GM21390 (cell line): ENCODE results near the gene HAUS3.

Experiments used
- ATAC-seq: cut with Tn5 transposase; IDR thresholded peaks from one replicate; pipeline ENCODE4 v1.9.1; 2021; ENCODE audit not compliant: unreplicated experiment

The HAUS3 gene

DNA sequence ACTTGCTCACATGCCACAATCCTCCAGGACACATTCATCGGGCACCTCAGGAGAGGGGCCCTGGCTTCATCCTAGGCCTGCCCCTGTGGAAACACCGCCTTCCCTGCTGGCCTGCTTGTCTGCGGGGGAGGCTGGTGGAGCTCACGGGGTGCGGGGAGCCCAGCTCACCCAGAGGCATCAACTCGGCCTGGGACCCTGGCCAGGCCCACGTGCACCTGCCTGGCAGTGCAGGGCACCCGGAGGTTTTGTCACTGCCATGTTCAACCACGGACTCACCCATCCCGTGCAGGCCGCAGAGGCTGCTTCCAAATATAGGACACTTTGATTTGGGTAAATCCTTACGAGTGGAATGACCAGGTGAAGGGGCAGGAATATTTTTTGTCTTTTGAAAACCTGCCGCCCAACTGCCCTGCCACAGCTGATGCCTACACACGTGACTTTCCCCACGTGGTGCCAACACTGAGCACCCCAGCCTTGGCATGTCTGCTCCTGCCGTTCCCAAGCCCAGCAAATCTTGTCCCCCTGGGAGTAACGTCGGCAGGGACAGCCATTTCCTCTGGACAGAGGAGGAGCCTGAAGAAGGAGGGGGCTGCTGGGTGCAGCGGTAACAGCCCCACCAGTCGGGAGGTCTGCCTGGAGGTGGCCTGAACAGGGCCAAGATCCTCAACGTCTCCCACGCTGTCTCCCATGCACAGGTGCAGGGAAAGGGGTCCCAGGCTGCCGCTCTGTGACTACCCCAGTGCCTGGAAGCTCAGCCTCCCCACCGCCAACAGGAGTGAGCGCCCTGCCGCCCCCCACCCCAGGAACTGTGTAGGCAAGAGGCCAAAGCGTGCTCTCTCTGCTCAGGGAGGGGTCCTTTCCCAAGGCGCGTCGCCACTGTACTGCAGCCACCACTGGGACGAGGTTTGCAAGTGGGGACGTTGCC lies 11.5 kb upstream of the HAUS3 start:
- ATAC-seq: no peak

DNA sequence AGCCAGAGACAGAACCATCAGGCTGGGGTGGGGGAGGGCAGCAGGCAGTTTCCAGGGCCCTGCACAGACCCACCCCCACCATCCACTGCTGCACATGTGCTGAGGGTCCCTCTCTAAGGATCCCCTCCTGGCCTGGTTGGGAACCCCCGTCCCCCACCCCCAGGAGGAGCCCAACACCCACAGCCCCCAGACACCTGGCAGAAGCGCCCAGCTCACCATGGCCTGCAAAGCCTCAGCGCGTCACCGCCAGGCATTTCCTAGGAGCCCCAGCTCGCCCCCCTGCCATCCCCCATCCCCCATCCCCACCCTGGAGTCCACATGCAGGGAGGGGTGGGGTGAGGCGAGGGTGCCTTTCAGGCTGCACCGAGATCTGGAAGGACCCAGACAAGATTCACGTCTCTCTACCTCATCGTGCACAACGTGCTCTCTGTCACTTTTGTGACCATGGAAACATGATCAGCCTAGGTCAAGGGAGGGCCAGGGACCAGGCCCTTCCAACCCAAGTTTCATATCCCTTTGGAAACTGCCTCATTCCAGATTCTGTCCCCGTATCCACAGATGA lies 10.7 kb upstream of the HAUS3 start:
- no peak for ATAC-seq

DNA sequence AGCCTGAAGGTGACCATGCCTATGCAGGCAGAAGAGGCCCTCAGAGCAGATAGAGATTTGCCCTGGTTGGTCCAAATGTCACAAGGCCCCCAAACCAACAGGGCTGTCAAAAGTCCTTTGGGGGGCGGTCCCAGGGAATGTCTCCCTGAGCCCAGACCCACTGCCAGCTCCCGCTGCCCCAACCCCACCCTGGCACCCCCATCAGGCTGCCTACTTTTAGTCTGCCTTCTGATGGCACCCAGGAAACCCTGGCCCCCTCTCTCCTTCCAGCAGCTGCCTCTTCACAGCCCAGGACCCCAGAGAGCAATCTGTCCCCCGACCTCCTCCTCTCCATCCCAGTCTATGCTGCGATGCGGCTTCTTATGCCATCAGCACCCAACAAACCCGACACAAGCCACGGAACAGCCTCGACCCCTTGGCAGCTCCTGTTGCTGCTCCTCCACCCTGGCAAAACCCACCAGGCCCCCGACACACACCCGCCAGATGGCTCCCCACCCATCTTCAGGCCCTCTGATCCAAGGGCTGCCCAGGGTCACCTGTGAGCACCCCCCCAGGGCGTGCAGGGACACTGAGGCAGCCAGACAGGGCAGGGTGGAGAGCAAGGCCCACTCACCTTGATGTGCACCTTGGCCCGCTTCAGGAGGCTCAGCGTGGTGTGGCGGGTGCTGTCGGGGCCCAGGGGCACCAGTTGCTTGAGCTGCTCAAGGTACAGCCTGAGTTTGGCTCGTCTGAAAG lies 10.0 kb upstream of the HAUS3 start:
- ATAC-seq: no peak

DNA sequence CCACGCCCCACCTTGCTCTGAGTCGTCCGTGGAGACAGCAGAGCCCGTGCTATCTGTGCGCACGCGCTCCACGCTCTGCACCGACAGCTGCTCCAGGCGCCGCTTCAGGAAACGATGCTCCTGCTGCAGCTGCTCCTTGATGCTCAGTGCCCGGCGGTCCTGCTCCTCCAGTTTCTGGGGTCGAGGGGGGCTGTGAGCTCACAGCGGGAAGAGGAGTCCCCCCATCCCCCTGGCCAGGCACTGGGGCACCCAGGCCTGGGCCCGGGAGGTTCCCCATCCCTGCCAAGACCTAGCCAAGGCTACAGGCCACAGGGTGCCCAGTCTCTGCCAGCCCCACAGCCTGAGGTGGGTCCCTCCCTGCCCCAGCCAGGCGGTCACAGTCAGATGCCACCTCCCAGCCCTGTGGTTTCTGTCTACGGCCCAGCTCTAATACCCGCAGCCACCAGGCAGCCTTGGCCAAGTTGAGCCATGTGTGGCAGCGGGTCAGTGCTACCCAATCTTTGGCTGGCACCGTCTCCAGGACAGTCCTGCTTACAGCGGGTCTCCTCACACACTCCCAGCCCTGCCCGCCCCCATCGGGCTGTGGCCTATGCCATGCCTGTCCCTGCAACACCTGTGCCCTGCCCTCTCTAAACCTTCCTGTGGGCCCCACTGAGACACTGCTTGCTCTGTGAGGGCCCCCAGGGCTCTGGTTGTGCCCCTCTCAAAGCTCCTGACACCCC lies 9.3 kb upstream of the HAUS3 start:
- no peak for ATAC-seq

DNA sequence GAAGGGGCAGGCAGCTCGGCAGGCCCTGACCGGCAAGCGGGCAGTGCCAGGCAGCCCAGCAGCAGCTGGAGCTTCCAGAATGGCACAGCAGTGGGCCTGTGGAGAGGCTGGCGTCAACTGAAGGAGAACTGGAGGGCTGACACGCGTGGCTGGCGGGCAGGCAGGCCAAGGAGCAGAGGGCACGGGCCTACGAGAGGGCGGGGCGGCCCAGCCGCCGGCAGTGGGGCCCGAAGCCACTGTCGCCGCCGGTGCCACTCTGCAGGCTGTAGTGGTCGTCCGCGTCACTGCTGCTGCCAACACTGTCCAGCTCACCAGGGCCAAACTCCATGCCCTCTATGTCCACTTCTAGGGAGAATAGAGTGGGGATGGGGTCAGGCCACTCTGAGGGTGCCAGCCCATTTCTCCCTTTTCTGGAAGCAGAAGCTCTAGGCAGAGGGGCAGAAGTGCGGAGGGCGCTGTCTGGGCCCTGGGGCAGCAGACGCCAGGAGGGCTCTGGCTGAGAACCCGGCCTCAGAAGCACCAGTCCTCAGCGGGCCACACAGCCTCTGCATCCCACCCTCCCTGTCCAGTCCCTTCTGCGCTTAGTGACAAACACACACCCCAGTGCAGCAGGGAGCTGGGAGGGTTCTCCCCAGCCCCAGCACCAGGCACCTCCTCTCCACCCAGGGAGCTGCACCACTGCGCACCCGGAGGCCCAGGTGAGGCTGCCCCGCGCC lies 8.6 kb upstream of the HAUS3 start:
- ATAC-seq: no peak

DNA sequence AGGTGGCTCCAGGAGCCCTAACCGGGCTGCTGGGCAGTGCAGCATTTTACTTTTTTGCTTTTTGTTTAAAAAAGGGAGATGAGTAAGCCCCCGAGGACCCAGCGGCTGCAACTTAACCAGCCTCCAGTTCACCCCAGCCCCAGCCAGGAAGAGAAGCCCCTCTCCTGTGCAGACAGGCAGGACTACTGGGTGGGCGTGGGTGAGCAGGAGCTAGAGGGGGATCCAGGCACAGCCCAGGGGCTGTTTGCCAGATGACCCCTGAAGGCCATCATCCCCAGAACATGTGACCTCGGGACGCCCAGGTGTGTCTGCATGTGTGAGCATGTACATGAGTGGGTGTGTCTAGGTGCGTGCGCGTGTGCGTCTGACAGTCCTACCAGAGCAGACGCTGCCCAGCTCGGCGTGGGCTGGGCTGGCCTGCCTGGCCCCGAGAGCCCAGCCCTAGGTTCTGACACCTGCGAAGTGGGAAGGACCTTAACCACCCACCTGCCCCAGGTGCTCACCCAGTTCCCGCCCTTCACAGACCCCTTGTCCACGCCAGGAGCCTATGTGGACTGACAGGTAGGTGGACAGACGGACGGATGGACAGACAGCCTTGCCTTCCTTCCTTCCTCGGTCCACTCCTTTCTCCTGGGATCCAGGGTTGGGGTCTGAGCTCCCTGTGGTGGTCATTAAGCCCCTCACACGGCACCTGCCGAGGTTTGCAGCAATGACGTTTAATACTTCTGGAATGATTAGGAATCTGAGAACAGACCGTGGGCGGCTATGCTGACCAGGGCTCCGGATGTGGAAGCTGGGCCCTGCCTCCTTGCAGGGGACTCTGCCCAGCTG lies 7.8 kb upstream of the HAUS3 start:
- ATAC-seq: no peak

DNA sequence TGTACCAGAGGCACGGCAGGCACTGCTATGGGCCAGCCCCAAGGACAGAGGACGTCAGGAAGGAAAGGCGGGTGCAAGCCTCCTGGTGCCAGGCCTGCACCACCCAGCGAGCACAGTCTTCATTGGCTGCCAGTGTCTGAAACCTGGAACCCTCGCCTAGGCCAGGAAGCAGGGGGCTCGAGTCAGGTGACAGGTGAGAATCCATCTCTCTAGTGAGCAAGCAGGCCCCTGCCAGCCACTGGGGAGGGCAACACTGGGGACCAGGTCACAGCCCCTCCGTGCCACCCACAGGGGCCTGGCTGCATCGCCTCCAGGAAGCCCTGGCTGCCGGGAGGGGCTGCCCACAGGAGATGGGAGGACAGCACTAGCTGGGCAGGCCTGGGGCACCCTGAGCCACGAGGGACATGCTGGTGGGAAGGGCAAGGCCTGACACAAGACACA lies 6.9 kb upstream of the HAUS3 start:
- no peak for ATAC-seq

DNA sequence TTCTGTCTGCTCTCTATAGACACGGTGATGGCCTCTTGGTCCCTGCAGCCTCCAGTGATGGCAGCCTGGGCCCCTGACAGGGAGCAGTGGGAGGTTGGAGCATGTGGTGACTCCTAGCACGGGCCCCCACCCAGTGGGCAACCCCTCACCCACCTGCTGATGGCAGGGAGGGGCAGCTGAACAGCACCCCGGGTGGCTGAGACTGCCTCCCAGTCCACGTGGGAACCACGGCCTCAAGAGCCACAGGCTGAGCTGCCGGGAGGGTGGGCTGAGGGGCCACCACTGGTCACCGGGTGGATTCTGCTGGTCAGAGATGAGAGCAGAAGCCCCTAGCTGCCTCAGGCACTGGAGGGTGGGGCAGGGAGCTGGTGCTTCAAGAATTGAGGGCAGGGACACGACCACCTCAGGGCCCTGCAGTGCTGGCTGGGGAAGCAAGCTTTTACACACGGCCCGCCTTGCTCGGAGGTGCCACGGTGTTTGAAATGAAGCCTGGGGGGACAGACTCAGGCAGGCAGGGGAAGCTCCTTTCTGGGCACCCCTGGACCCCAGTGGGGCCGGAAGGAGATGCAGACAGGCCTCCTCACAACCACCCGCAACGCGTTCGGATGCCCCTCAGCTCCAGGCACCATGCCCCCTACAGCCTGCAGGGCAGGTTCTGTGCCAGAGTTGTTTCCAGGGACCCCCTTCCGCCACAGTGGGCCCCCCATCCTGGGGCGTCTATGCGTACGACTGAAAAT lies 6.3 kb upstream of the HAUS3 start:
- no peak for ATAC-seq

DNA sequence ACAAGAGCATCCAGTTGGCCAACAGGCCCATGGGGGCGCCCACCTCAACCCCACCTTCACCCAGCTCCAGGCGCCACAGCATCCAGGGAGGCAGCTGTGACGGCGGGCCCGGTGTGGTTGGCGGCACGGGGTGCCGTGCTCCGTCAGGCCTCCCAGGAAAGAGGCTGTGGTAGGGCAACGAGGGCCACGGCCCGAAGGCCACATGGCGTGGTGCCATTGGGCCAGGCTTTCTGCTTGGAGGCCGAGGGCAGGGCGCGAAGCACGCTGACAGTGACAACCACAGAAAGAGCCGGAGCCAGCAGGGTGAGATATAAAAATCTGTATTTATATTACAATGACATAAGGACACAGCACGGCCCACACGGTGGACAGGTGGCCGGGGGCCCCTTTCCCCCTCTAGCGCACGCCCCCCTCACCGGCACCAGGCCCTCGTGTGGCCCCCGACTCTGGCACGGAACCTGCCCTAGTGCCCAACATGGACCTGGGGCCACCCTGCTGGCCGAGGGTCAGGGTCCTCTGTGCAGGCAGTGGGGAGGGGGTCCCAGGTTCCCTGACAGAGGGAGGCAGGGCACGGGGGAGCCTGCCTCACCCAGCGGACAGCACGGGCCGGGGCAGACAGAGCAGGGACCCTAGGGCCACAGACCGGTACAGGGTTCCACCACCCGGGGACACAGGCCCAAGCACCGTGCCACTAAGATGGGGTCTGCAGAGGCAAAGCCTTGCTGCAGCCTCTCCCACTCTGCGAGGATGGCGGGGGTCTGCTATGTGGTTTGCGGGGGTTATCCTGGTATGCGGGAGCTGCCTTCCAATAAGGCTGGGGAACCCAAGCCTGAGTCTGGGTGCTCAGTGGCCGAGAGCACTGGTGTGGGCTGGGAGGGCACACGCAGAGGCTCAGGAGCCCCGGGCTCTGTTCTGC lies 5.5 kb upstream of the HAUS3 start:
- no peak for ATAC-seq

DNA sequence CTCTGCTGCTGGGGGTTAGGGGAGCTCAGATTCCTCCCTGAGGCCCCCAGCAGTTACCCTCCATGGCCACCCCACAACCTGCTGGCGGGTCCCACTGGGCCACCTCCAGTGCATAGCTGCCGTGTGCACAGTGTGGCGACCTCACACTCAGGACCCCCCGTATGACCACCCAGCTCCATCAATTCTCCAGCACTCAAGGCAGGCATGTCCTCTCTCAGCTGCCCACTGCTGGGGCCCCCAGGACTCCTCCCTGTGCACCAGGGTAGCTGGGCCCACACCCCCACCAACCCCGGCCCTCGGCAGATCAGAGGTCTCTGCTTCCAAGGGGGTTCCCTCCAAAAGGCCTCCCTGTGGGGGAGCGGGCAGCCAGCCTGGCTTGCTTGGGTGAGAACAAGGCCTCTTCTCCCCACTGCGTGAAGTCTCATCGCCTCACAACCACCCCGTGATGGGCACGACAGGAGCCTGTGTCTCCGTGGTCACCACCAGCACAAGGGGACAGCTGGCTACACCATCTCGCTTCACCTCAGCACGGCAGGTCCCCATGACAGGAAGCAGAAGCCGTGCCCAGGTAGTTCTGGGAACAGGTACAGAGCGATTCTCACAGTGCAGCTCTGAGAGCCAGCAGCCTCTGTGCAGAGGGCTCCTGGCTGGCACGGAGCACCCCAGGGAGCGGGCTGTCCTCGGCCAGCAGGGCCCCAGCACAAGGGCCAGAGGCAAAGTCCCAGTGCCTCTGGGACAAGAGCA lies 4.6 kb upstream of the HAUS3 start:
- ATAC-seq: no peak

DNA sequence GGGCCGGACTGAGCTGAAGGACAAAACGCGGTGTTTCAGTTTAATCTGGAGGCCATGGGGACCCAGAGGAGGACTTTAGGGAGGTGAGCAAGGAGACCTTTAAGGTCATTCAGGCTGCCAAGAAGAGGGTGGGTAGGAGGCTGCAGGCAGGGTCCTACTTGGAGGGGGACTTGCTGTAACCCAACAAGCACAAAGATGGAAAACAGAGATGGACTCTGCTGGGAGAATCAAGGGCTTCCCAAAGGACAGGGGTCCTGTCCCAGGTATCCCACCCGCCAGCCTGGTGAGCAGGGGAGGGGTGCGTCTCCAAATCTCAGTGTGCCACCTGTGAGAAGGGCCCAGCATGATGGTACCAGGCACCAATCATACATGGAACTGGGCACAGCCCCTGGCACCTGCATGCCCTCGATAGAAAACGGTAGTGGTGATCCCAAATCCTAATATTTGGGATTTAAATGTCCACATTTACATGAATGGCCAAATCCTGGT lies 3.9 kb upstream of the HAUS3 start:
- ATAC-seq: no peak

DNA sequence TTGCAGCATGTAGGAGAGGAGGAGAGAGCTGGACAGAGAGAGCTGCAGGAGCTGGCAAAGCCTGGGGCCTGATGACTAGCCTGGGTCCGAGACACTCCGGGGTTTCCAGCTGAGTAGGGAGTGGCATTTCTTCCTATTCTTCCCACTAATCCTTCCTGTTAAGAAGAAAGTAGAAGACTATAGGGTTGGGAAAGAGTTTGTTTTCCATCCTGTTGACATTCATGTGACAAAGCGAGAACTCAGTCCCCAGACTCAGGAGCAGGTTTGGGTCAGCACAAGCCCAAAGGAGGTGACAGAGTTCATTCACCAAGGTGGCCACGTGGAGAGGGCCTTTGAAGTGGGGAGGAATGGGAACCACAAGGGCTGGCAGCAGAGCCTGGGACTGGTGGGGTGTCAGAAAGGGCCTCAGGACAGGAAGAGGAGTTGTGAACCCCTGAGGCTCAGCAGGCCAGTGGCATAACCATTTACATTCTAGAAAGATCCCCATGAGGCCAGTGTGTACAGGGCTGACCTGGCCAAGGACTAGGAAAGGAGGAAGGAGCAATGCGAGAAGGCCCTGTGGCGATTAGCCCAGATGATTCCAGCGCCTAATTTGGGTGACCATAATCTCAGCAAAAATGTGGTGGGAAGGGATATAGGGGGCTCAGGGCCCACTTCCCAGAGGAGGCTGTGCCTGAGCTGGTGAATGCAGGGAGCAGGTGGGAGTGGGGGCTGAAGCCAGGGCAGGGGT lies 3.3 kb upstream of the HAUS3 start:
- ATAC-seq: no peak

DNA sequence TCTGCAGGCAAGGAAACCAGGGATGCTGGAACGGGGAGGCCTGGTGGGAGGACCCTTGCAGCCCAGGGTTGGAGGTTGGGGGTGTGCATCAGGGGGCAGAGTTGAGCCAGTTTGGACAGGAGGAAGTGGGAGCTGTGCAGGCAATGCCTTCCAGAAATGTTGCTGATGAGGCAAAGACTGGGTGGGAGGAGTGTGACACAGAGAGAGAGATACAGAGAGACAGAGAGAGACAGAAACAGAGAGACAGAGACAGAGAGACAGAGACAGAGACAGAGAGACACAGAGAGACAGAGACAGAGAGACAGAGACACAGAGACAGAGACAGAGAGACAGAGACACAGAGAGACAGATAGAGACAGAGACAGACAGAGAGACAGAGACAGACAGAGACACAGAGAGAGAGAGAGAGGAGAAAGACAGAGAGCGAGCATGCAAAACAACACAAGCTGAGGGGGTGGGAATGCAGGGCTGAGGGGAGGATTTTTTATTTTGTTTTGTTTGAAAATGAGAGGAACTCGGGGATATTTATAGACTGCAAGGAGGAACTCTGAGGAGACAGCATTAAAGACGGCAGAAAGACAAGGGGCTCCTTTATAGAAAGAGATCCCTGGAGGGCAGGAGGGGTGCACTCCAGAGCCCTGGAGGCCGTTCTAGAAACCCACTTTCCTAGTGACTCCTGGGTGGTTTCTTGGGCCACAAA lies 1.9 kb upstream of the HAUS3 start:
- ATAC-seq: no peak

DNA sequence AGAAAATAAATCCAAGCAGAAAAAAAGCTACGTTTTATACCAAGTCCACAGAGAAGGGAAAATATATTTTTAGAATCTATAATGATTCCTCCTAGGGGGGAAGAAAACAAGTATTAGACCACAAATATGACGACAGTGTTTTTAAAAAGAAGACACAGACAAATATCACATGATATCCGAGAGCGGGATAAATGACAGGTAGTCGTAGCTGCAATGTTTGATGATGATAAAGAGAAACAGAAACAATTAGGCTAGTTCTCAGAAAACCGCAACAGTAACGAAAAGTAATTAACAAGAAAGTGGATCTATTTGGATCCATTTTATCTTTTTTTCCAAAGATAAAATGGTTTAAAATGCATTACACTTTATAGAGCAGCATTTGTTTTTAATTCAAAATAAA lies 918 bp downstream of the HAUS3 start:
- ATAC-seq: no peak

DNA sequence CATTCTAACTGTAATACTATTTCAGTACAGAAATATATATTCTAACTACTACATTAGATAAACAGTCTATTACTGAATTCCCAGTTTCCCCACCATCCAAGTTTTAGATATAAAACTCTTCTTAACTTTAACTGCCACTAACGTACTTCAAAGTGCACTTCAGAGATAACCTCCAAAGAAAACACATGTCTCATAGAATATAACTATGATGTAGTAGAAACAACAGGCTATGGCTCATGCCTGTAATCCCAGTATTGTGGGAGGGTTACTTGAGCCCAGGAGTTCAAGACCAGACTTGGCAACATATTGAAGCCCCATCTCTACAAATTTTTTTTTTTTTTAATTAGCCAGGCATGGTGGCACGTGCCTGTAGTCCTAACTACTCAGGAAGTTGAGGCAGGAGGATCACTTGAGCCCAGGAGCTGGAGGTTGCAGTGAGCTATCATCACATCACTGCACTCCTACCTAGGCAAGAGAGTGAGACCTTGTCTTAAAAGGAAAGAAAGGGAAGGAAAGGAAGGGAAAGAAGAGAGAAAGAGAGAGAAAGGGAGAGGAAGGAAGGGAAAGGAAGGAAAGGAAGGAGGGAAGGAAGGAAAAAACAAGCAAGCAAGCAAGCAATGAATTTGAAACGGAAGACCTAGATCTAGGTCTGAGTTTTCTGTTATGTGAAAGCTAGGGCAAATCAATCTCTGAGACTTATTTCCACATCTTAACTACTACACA lies 4.8 kb downstream of the HAUS3 start:
- ATAC-seq: no peak
